Astrocyte of the cerebellum (primary cell): ENCODE data around the gene STK4.

ENCODE experiments used
- DNase-seq: peaks from one replicate; pipeline ENCODE4 v3.0.0-alpha.2; 2011; ENCODE audit warnings: low read depth
- H3K4me3 ChIP-seq: 2 replicates; pipeline ENCODE4 v1.5.1; 2011; ENCODE audit warnings: mild to moderate bottlenecking, low read depth, low read length, moderate library complexity
- in situ Hi-C: cut with HindIII; loops from 2 replicates; pipeline ENCODE4 v1.10.0; 2017; ENCODE audit warnings: low sequenced_read_pairs
- TF ChIP-seq, protein P1 (sequence below): IDR thresholded peaks from 2 replicates; pipeline ENCODE4 v1.5.1; 2012; ENCODE audit warnings: low read length, low read depth, moderate library complexity, mild to moderate bottlenecking; ENCODE audit errors: missing control alignments

The STK4 gene

DNA sequence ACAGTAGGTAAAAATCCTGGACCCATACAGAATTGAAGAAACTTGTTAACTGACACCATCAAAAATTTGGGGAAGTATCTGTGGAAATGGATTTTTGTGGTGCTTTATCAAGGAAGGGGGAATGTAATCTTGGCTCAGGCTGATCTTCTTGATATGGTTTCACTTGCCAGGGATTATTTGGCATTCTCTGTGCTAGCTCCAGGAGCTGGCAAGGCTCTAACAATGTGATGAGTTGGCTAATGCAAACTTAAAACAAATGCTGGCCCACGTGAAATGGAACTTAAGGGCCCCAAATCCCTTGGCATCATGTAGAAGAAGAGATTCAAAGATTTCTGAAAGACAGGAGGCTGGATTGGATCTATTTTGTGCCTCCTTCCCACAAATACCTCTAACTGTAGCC is 121.5 kb downstream of the STK4 start:
- H3K4me3 ChIP-seq = no peak overlapping the region
- no peak for DNase-seq
- TF ChIP-seq, protein P1, sequence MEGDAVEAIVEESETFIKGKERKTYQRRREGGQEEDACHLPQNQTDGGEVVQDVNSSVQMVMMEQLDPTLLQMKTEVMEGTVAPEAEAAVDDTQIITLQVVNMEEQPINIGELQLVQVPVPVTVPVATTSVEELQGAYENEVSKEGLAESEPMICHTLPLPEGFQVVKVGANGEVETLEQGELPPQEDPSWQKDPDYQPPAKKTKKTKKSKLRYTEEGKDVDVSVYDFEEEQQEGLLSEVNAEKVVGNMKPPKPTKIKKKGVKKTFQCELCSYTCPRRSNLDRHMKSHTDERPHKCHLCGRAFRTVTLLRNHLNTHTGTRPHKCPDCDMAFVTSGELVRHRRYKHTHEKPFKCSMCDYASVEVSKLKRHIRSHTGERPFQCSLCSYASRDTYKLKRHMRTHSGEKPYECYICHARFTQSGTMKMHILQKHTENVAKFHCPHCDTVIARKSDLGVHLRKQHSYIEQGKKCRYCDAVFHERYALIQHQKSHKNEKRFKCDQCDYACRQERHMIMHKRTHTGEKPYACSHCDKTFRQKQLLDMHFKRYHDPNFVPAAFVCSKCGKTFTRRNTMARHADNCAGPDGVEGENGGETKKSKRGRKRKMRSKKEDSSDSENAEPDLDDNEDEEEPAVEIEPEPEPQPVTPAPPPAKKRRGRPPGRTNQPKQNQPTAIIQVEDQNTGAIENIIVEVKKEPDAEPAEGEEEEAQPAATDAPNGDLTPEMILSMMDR = no peak
- in situ Hi-C loops = no loop called here

DNA sequence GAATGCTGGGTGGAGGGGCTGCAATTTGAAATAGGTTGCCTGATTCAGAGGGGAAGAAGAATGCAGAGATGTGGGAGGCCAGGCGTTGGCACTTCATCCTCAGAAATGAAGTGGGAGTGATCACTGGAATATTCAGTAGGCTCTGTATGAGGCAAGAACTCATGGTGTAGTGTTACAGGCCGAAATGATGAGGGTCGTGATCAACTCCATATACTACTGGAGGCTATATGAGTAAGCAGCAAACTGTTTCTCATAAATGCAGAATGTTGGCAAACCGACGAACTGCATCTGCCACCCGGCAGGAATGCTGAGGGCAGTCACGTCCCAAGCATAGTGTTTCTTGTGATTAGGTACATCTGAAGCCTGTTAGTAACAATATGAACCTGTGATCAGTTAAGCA is 121.9 kb downstream of the STK4 start:
- no peak overlapping the region for H3K4me3 ChIP-seq
- DNase-seq = no peak
- in situ Hi-C loops = no loop called here
- TF ChIP-seq, protein P1 = no peak

DNA sequence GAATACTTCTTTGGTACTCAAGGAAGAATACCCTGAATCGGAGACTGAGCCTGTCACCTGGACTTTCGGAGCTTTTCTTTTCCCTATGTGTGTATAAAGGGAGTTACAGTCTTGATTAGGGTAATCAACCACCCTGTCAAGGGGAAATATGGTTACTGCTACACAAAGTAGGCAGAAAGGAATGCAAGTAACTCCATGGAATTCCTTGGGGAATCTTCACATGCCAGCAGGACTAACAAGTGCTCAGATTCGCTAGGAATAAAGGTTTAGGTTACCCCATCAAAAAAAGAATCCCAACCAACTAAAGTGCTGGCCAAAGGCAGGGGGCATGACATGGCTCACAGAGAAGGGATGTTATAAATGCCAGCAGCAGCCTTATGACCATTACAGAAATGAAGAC is 124.2 kb downstream of the STK4 start:
- TF ChIP-seq, protein P1 = no peak
- DNase-seq = no peak
- in situ Hi-C loops = no loop called here

DNA sequence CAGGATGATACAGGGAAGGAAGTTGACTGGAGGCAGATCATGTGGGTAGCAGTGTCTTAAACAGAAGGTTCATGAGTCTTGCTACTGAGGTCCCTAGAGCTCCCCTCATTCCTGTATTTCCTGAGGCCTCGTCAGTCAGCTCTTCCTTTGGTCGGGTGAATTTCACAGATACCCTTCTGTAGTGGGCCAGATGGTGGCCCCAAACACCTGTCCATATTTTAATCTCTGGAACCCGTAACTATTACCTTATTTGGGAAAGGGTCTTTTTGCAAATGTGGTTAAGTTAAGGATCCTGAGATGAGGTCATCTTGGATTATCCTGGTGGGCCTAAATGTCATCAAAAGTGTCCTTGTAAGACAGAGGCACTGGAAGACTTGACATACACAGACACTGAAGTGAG is 125.1 kb downstream of the STK4 start:
- no peak overlapping the region for H3K4me3 ChIP-seq
- no peak for DNase-seq
- in situ Hi-C loops = no loop called here
- TF ChIP-seq, protein P1 = no peak

More for the DNA sequence above, 124.2 kb downstream of the STK4 start:
- no peak overlapping the region for H3K4me3 ChIP-seq

DNA sequence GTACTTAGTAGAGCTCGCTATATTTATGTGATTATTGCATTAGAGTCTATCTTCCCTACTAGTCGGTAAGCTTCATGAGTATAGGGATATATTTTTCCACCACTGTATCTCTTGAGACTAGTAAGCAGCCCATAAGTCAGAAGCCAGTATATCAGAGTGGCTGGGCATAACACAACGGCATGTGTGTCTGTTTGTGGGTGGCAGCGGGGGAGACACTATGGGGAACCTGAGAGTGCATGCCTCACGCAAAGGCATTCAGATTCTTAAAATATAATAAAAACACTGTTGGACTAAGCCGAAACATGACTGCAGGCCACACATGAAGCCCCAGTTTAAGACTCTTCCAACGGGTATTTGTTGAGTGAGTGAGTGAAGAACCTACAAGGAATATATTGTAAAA is 126.6 kb downstream of the STK4 start:
- no peak overlapping the region for H3K4me3 ChIP-seq
- no peak for DNase-seq
- in situ Hi-C loops = no loop called here
- TF ChIP-seq, protein P1 = no peak

DNA sequence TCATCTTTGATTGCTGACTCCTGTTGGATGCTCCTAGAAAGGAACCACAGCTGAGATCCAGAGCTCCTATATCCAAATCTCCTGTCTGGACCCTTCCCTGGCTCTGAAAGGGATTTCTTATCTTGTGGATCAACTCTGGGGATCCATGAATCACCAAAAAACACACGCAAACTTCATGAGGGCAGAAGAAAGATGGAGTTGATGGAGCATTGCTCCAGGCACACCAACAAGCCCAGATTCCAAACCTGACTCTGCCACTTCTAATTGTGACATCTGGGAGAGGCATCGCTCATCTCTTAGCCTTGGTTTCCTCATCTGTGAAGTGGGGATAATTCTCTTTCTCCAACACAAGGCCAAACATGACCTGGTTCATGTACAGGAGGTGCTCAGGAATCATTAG is 127.9 kb downstream of the STK4 start:
- no peak for DNase-seq
- no peak overlapping the region for H3K4me3 ChIP-seq
- TF ChIP-seq, protein P1 = no peak
- in situ Hi-C loops = no loop called here
